Right cardiac atrium (tissue), 5 donors: ENCODE data around the gene PEX19. TPM values are rescaled to one million over a fixed set of nuclear protein-coding genes. Genes with fewer than 3 reads are reported as not detected.

ENCODE experiments used
- ATAC-seq, 2 donors: fragments of 200-7000 bp; cut with Tn5 transposase; one replicate each; pipeline versions ENCODE4 v1.8.0 to v1.9.1; 2020; ENCODE audit warnings: moderate library complexity in 2 of 2, mild to moderate bottlenecking in 1 of 2
- DNase-seq, 3 donors: peaks; one replicate each; pipeline ENCODE4 v3.0.0-alpha.2; 2020
- H3K27ac ChIP-seq: one replicate; pipeline ENCODE4 v1.5.1; 2013; ENCODE audit warnings: mild to moderate bottlenecking, low read length, control low read depth, moderate library complexity
- H3K27me3 ChIP-seq: one replicate; pipeline ENCODE4 v1.6.1; 2013; ENCODE audit not compliant: control insufficient read depth, insufficient read depth
- H3K4me1 ChIP-seq: one replicate; pipeline ENCODE4 v1.6.1; 2013; ENCODE audit warnings: low read length; ENCODE audit not compliant: control insufficient read depth, insufficient read depth
- H3K4me3 ChIP-seq: one replicate; pipeline ENCODE4 v1.5.1; 2013; ENCODE audit warnings: low read length, control low read depth
- H3K9me3 ChIP-seq: one replicate; pipeline ENCODE4 v1.6.1; 2013; ENCODE audit warnings: low read length; ENCODE audit not compliant: control insufficient read depth
- WGBS: extraction: QIAGEN DNeasy Blood & Tissue Kit; methylation state at CpG from one replicate; pipeline ENCODE4 v1.1.7; 2013; 5-methylcytosine and 5-hydroxymethylcytosine counted together
- intact Hi-C, 4 donors: fragments of 100-400 bp; cut with DNase I; formaldehyde crosslinking; loops; one replicate each; pipeline versions ENCODE4 v1.11.0 to v1.14.0; 2022 to 2023
- polyA plus RNA-seq: library from polyadenylated mRNA; stranded (reverse); fragments of 200-250 nt; gene quantifications from one replicate; pipeline ENCODE4 v1.2.3, GENCODE V29; 2013
- total RNA-seq, 4 donors: library from RNA; stranded (reverse); fragmentation: NEBNext Ultra II Directional; extraction: Animal tissue kit (Norgen Biotek cat#: 25700); gene quantifications; one replicate each; pipeline ENCODE4 v1.2.1, GENCODE V29; 2021
- donor health status: healthy with polysubstance abuse.
- donor health status: DM: no; HTN: yes; CAD: no.
- donor health status: DM: no; HTN: no; CAD: no.
- donor health status: DM: no; HTN: yes; CAD: no; lungs with severe emphysema.
- donor health status: DM: yes; HTN: yes; CAD: no.

Gene PEX19
- total and polyA plus RNA-seq, 5 donors, result 42.5 to 113 (median 98.3) TPM

DNA sequence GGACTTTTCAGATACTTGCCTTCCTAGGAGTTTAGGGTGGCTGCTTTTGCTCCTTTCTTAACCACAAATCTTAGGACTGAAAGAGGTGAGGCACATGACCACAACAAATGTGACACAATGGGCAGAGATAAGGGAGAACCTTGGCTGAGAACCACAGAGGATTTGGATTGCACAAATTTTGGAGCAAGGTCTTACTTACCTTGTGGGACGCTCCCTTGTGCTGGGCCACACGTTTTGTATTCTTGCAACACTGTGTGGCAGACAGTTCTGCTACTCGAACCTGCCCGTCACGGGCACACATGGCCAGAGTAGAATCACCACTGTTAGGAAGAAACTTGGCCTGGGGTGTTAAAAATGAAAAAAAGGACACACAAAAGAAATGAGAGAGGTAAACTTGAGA lies 46.5 kb downstream of the PEX19 start:
- intact Hi-C loops, result no loop called here
- Histone ChIP-seq H3K27ac (no peak overlapping the region), H3K9me3 (no peaks in the 10 kb centered on the region), H3K27me3 (no peaks in the 10 kb centered on the region), H3K4me3 (no peak overlapping the region), H3K4me1 (no peaks in the 10 kb centered on the region)
- ATAC-seq, result no peak
- WGBS, result 71% methylated on average over 5 of the region's 5 CpGs
- DNase-seq, result no peak

DNA sequence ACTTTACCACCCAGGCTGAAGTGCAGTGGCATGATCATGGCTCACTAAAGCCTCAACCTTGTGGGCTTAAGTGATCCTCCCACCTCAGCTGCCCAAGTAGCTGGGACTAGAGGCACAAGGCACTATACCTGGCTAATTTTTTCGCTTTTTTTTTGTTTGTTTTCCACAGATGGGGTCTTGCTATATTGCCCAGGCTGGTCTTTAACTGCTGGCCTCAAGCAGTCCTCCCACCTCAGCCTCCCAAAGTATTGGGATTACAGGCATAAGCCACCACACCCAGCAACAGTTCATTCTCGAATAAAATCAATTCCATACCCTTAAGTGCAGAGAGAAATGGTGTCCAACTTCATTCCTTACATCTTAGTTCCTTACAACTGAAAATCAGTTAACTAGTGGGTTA lies 47.4 kb downstream of the PEX19 start:
- 96% methylated on average over 2 of the region's 2 CpGs for WGBS
- no peak for ATAC-seq

DNA sequence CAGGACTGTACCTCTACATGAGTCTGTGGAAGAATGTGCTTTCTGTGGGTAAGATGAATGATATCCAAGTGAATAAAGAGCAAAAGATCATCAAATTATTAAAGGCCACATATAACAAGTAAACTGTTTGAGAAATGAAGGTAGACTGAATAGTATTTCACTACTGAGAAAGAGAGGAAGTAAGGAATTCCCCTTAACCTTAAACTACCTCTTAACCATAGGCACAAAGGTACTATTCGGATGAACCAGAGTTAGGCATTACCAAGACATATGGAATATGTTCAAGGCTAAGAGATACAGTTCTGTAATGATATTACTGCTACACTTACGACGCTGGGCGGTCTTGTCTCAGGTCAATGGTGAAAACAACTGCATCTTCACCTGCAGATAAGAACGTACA lies 48.1 kb downstream of the PEX19 start:
- no peak overlapping the region for H3K27ac ChIP-seq

More for the DNA sequence above, 47.4 kb downstream of the PEX19 start:
- Histone ChIP-seq H3K4me3 (no peak overlapping the region), H3K27me3 (no peaks in the 10 kb centered on the region), H3K27ac (no peak overlapping the region), H3K9me3 (no peaks in the 10 kb centered on the region), H3K4me1 (no peaks in the 10 kb centered on the region)
- intact Hi-C loops, result no loop called here
- no peak for DNase-seq

GRCh38 chr1:160232911-160233310 lies 52.0 kb downstream of the PEX19 start:
- no peaks in the 10 kb centered on the region for H3K9me3 ChIP-seq
- no peaks in the 10 kb centered on the region for H3K4me1 ChIP-seq
- H3K27me3 ChIP-seq, result no peaks in the 10 kb centered on the region
- no peak overlapping the region for H3K4me3 ChIP-seq
- DNase-seq (no peak), ATAC-seq (no peak)
- intact Hi-C loops, result no loop called here
- no peak overlapping the region for H3K27ac ChIP-seq

More for the DNA sequence above, 48.1 kb downstream of the PEX19 start:
- no peaks in the 10 kb centered on the region for H3K27me3 ChIP-seq
- no peak for DNase-seq
- H3K4me1 ChIP-seq, result no peaks in the 10 kb centered on the region
- H3K4me3 ChIP-seq, result no peak overlapping the region
- intact Hi-C loops, result no loop called here
- no peak for ATAC-seq
- 90% methylated on average over 5 of the region's 5 CpGs for WGBS
- H3K9me3 ChIP-seq, result no peaks in the 10 kb centered on the region

GRCh38 chr1:160228431-160228830 lies 56.5 kb downstream of the PEX19 start:
- Histone ChIP-seq H3K4me1 (no peaks in the 10 kb centered on the region), H3K27ac (no peak overlapping the region), H3K4me3 (no peak overlapping the region), H3K9me3 (no peaks in the 10 kb centered on the region), H3K27me3 (no peaks in the 10 kb centered on the region)
- intact Hi-C loops, result no loop called here
- ATAC-seq (no peak), DNase-seq (no peak)

DNA sequence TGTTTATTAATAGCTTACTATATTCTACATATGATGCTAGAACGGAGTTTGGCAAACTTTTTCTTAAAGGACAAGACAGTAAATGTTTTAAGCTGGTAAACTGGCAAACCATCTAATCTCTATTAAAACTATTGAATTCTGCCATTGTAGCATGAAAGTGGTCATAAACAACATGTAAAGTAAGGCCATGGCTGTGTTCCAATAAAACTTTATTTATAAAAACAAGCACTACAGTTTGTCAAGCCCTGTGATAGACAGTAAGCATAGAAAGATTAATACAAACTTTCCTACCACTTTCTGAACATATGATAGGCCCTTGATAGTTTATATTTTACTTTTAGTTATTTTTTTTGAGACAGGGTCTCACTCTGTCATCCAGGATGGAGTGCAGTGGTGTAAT lies 57.4 kb downstream of the PEX19 start:
- intact Hi-C loops, result no loop called here
- H3K4me1 ChIP-seq, result no peaks in the 10 kb centered on the region
- H3K9me3 ChIP-seq, result no peaks in the 10 kb centered on the region
- ATAC-seq (no peak), DNase-seq (no peak)
- 100% methylated on average over 1 of the region's 1 CpG for WGBS
- H3K27me3 ChIP-seq, result no peaks in the 10 kb centered on the region
- H3K27ac ChIP-seq, result no peak overlapping the region
- no peak overlapping the region for H3K4me3 ChIP-seq

DNA sequence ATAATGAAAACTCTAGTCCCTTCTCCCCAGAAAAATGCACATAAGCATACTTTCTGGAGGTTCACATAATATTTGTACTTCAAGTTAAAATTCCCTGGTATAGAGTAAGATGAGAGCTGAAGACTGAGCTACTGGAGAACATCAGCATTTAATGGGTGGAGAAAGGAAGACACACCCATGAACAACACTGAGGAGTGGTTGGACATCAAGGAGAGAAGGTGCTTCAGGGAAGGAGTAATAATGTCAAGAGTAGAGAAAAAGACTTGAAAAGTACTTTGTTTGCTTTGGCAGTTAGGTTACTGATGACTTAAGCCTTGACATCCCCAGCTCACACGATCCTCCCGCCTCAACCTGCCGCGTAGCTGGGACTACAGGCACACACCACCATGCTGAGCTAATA lies 57.9 kb downstream of the PEX19 start:
- no peaks in the 10 kb centered on the region for H3K9me3 ChIP-seq
- H3K4me3 ChIP-seq, result no peak overlapping the region
- intact Hi-C loops, result no loop called here
- H3K4me1 ChIP-seq, result no peaks in the 10 kb centered on the region
- 89% methylated on average over 4 of the region's 4 CpGs for WGBS
- DNase-seq (no peak), ATAC-seq (no peak)
- no peaks in the 10 kb centered on the region for H3K27me3 ChIP-seq
- H3K27ac ChIP-seq, result no peak overlapping the region

Other genes with a start within 250 kb of the PEX19 start
- under 1 TPM; 0.11 to 0.31 (median 0.20) TPM for gene KCNJ10, start 215.0 kb downstream of the PEX19 start, total RNA-seq
- 0.14 TPM for gene KCNJ10, start 215.0 kb downstream of the PEX19 start, polyA plus RNA-seq
- gene KCNJ9, start 203.6 kb downstream of the PEX19 start, total RNA-seq, result not detected
- gene KCNJ9, start 203.6 kb downstream of the PEX19 start, polyA plus RNA-seq, result not detected
- 10 to 100 TPM; 18.3 to 24.2 (median 19.8) TPM for gene IGSF8, start 186.5 kb downstream of the PEX19 start, total RNA-seq
- 18.2 TPM for gene IGSF8, start 186.5 kb downstream of the PEX19 start, polyA plus RNA-seq
- 100 to 1,000 TPM; 150 to 323 (median 257) TPM for gene ATP1A2, start 169.4 kb downstream of the PEX19 start, total RNA-seq
- 89.6 TPM for gene ATP1A2, start 169.4 kb downstream of the PEX19 start, polyA plus RNA-seq
- gene ATP1A4, start 133.5 kb downstream of the PEX19 start, total RNA-seq, result under 1 TPM in 3 of 4 donors, not detected in 1; 0.08 to 0.43 (median 0.28) TPM
- 0.07 TPM for gene ATP1A4, start 133.5 kb downstream of the PEX19 start, polyA plus RNA-seq
- 10 to 100 TPM in 3 of 4 donors, 1 to 10 TPM in 1; 9.5 to 24.7 (median 15.3) TPM for gene CASQ1, start 94.6 kb downstream of the PEX19 start, total RNA-seq
- 33.3 TPM for gene CASQ1, start 94.6 kb downstream of the PEX19 start, polyA plus RNA-seq
- gene PEA15, start 79.7 kb downstream of the PEX19 start, total RNA-seq, result 100 to 1,000 TPM; 169 to 223 (median 197) TPM
- gene PEA15, start 79.7 kb downstream of the PEX19 start, polyA plus RNA-seq, result 219 TPM
- gene DCAF8, start 22.6 kb downstream of the PEX19 start, total RNA-seq, result 100 to 1,000 TPM; 113 to 152 (median 122) TPM
- gene DCAF8, start 22.6 kb downstream of the PEX19 start, polyA plus RNA-seq, result 97.8 TPM
- 100 to 1,000 TPM; 115 to 140 (median 121) TPM for gene COPA, start 58.1 kb upstream of the PEX19 start, total RNA-seq
- gene COPA, start 58.1 kb upstream of the PEX19 start, polyA plus RNA-seq, result 69.1 TPM
- gene NCSTN, start 58.2 kb upstream of the PEX19 start, total RNA-seq, result 10 to 100 TPM; 67.1 to 84.3 (median 70.3) TPM
- gene NCSTN, start 58.2 kb upstream of the PEX19 start, polyA plus RNA-seq, result 60.7 TPM
- gene NHLH1, start 81.9 kb upstream of the PEX19 start, total RNA-seq, result under 1 TPM in 1 of 4 donors, not detected in 3; 0.09 TPM
- gene NHLH1, start 81.9 kb upstream of the PEX19 start, polyA plus RNA-seq, result 0.05 TPM
- gene VANGL2, start 115.4 kb upstream of the PEX19 start, total RNA-seq, result 10 to 100 TPM in 2 of 4 donors, 1 to 10 TPM in 2; 8.3 to 11.4 (median 9.5) TPM
- 4.7 TPM for gene VANGL2, start 115.4 kb upstream of the PEX19 start, polyA plus RNA-seq
- gene SLAMF6, start 238.1 kb upstream of the PEX19 start, total RNA-seq, result under 1 TPM; 0.34 to 0.66 (median 0.52) TPM
- 0.34 TPM for gene SLAMF6, start 238.1 kb upstream of the PEX19 start, polyA plus RNA-seq